Right lobe of liver (tissue), 6 donors: ENCODE measurements around the gene INVS. TPM values are rescaled to one million over a fixed set of nuclear protein-coding genes. Genes with fewer than 3 reads are reported as not detected.

ENCODE experiments used
- ATAC-seq, 4 donors: fragments of 200-7000 bp; cut with Tn5 transposase; one replicate each; pipeline ENCODE4 v1.9.1; 2020; ENCODE audit warnings: mild to moderate bottlenecking in 4 of 4, moderate library complexity in 4 of 4
- DNase-seq, 3 donors: peaks; one replicate each; pipeline ENCODE4 v3.0.0-alpha.2; 2020
- H3K27ac ChIP-seq, 3 donors: fragments of 200-600 bp; one replicate each; pipeline ENCODE4 v1.8.0; 2022
- H3K27me3 ChIP-seq, 2 donors: fragments of 200-600 bp; one replicate each; pipeline ENCODE4 v1.8.0; 2022
- H3K36me3 ChIP-seq, 4 donors: fragments of 200-600 bp; sonication (generic) in 1 of 4; one replicate each; pipeline versions ENCODE4 v1.5.1 to v1.8.0; 2017 to 2022; ENCODE audit warnings: control low read depth in 1 of 4
- H3K4me1 ChIP-seq, 4 donors: fragments of 200-600 bp; sonication (generic) in 1 of 4; one replicate each; pipeline versions ENCODE4 v1.5.1 to v1.8.0; 2017 to 2022; ENCODE audit warnings: control low read depth in 1 of 4
- H3K4me3 ChIP-seq, 3 donors: fragments of 200-600 bp; one replicate each; pipeline ENCODE4 v1.8.0; 2022
- H3K9me3 ChIP-seq, 4 donors: fragments of 200-600 bp; sonication (generic) in 1 of 4; one replicate each; pipeline versions ENCODE4 v1.5.1 to v1.8.0; 2017 to 2022; ENCODE audit warnings: control low read depth in 1 of 4
- CTCF ChIP-seq, 4 donors: fragments of 200-600 bp in 3 of 4; fragments of 450-650 bp in 1 of 4; IDR thresholded peaks; one replicate each; pipeline versions ENCODE4 v1.5.1 to v1.8.0; 2016 to 2022; ENCODE audit warnings: antibody characterized with exemption in 4 of 4, mild to moderate bottlenecking in 2 of 4
- POLR2A ChIP-seq: fragments of 450-650 bp; IDR thresholded peaks from one replicate; pipeline ENCODE4 v1.6.1; 2017; ENCODE audit warnings: antibody characterized with exemption, mild to moderate bottlenecking
- WGBS: methylation state at CpG from one replicate; pipeline ENCODE4 v1.1.6; 2018; ENCODE audit warnings: low coverage, low lambda C conversion rate; ENCODE audit not compliant: insufficient coverage; ENCODE audit errors: missing lambda C conversion rate; 5-methylcytosine and 5-hydroxymethylcytosine counted together
- intact Hi-C, 2 donors: fragments of 100-400 bp; cut with DNase I; formaldehyde crosslinking; loops; one replicate each; pipeline versions ENCODE4 v1.11.2 to v1.14.1; 2022
- total RNA-seq, 6 experiments: library from RNA; depleted of rRNA in 2 of 6; stranded (reverse); fragments of >200 nt in 2 of 6; fragmentation: NEBNext Ultra II Directional in 3 of 6; extraction: Animal tissue kit (Norgen Biotek cat#: 25700) in 3 of 6; gene quantifications; one replicate each; pipeline versions ENCODE4 v1.1.0 to v1.2.4, GENCODE V29; 2016 to 2023
- donor health status: DM: no; HTN: yes; CAD: no.
- donor health status: DM: no; HTN: no; CAD: no.
- donor health status: DM: no; HTN: no; CAD: no.
- donor health status: DM: no; HTN: yes; CAD: no.
- donor health status: DM: no; HTN: yes; CAD: no.

The INVS gene
- total RNA-seq, 6 experiments from 2014 or later, result 10.6 to 23.2 (median 16.8) TPM

GRCh38 chr9:100222674-100223073, 123.6 kb downstream of the INVS start:
- intact Hi-C loops, result loop anchor here in 1 of 2 donors (10.0 kb wide), 1 partner anchor 198 kb away; no protein-coding TSS in a partner anchor
- no peaks in the 10 kb centered on the region for H3K9me3 ChIP-seq
- DNase-seq, result no peak
- ATAC-seq, result no peak
- TF ChIP-seq POLR2A (no peak), CTCF (IDR thresholded peaks at IDR 0.05) (peak in 3 of 4 donors; percentile 26 to 33 (median 27))
- peaks cover 0 to 6% (median 3%) of the 10 kb centered on the region in 4 donors for H3K36me3 ChIP-seq
- H3K4me3 ChIP-seq, result no peak overlapping the region
- no peaks in the 10 kb centered on the region for H3K4me1 ChIP-seq
- 2% methylated on average over 2 of the region's 2 CpGs for WGBS
- H3K27ac ChIP-seq, result no peak overlapping the region
- no peaks in the 10 kb centered on the region for H3K27me3 ChIP-seq

- Histone ChIP-seq H3K4me3 (no peak overlapping the region), H3K36me3 (peaks cover 0 to 6% (median 3%) of the 10 kb centered on the region in 4 donors), H3K27me3 (no peaks in the 10 kb centered on the region), H3K4me1 (no peaks in the 10 kb centered on the region), H3K9me3 (no peaks in the 10 kb centered on the region), H3K27ac (no peak overlapping the region)
- TF ChIP-seq POLR2A (no peak), CTCF (IDR thresholded peaks at IDR 0.05) (no peak)
- peak in 1 of 4 donors; percentile 15 for ATAC-seq
- 75% methylated on average over 2 of the region's 2 CpGs for WGBS
- DNase-seq, result no peak
- intact Hi-C loops, result loop anchor here in 1 of 2 donors (10.0 kb wide), 1 partner anchor 203 kb away; no protein-coding TSS in a partner anchor
These were observed 128.6 kb downstream of the INVS start for GRCh38 chr9:100227636-100228035.

GRCh38 chr9:100228352-100228869, 129.4 kb downstream of the INVS start:
- H3K4me3 ChIP-seq, result no peak overlapping the region
- WGBS, result 64% methylated on average over 4 of the region's 4 CpGs
- DNase-seq (no peak), ATAC-seq (peak in 3 of 4 donors; percentile 14 to 58 (median 25))
- no peaks in the 10 kb centered on the region for H3K27me3 ChIP-seq
- intact Hi-C loops, result loop anchor here in 1 of 2 donors (10.0 kb wide), 1 partner anchor 204 kb away; no protein-coding TSS in a partner anchor
- no peaks in the 10 kb centered on the region for H3K4me1 ChIP-seq
- H3K36me3 ChIP-seq, result peaks cover 0 to 6% (median 3%) of the 10 kb centered on the region in 4 donors
- TF ChIP-seq POLR2A, result no peak
- no peak for TF ChIP-seq CTCF (IDR thresholded peaks at IDR 0.05)
- no peaks in the 10 kb centered on the region for H3K9me3 ChIP-seq
- no peak overlapping the region for H3K27ac ChIP-seq

GRCh38 chr9:100229136-100229535, 130.1 kb downstream of the INVS start:
- TF ChIP-seq CTCF (IDR thresholded peaks at IDR 0.05) (no peak), POLR2A (no peak)
- intact Hi-C loops, result loop anchor here in 1 of 2 donors (10.0 kb wide), 1 partner anchor 204 kb away; no protein-coding TSS in a partner anchor
- DNase-seq (no peak), ATAC-seq (no peak)
- WGBS, result 92% methylated on average over 2 of the region's 2 CpGs
- Histone ChIP-seq H3K4me3 (no peak overlapping the region), H3K27ac (no peak overlapping the region), H3K4me1 (no peaks in the 10 kb centered on the region), H3K9me3 (no peaks in the 10 kb centered on the region), H3K27me3 (no peaks in the 10 kb centered on the region), H3K36me3 (peaks cover 0 to 6% (median 3%) of the 10 kb centered on the region in 4 donors)
